GM18867 (cell line): ENCODE results near the gene ZBTB45.
"Not testable (repeated sequence)": the region's sequence is repeated elsewhere in the genome, so short reads cannot be mapped to it uniquely, and the experiment has no call there.

Experiments
- ATAC-seq: cut with Tn5 transposase; IDR thresholded peaks from one replicate; pipeline ENCODE4 v1.9.1; 2021; ENCODE audit warnings: mild to moderate bottlenecking, moderate library complexity; ENCODE audit not compliant: unreplicated experiment

ZBTB45 gene

DNA sequence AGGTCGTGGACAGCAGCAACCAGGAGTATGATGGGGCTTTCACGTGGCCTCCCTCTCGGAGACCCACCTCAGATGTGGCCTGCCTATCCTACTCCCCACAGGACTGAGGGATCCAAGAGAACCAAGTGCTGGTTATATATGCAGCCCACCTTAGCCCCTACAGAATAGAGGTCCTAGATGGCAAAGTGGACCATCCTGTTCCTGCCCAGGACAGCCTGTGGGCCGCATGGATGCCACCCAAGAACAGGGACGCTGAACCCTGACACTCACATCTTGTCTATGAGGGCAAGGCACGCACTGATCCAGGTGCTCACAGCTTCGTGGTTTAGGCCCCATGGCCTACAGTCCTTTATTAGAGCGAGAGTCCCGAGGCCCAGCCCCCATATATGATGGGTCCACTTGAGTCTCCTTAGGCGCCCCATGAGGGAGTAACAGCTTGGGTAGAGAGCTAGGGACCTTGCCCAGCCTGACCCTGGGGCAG is 6.4 kb downstream of the ZBTB45 start:
- peak; percentile 2 for ATAC-seq

DNA sequence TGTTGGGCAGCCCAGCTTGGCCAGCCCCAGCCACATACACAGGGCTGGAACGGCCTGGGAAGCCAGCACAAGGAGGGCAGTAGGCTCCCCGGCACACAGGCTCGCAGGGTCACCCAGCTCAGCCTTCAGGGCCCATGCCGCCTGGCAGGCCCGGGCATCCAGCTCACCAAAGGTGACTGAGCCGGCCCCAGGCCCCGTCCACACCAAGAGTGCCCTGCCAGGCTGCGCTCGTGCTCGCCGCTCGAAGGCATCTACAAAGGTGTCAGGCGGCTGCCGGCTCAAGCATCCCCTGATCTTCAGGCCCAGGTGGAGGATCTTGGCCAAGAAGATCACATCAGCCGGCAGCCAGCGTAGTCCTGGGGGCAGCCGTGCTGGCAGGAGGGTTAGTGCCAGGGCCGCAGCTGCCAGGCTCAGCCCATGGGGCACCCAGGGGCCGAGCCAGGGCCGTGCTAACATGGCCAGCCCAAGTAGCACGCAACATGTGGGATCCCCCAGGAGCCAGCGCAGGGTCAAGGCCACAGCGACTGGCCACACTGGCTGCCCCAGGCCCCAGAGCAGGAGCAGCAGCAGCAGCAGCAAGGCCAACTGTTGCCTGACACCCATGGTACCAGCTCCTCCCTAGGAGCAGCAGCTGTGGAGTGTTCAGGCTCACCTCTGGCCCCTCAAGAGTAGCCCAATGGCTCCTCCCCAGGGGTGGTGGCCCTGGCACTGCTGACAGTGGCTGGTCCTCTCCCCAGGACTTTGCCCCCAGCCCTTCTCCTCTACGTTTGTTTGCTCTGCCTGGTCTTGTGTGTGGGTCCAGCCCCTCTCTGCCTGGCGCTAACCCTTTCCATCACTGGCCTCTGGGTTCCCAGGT is 8.0 kb downstream of the ZBTB45 start, which contains the start of gene SLC27A5:
TSS of gene SLC27A5 (minus strand) at position 640 of the 856 bp plus-strand sequence. CDS start at position 603, 37 bp downstream.
- ATAC-seq = no peak

DNA sequence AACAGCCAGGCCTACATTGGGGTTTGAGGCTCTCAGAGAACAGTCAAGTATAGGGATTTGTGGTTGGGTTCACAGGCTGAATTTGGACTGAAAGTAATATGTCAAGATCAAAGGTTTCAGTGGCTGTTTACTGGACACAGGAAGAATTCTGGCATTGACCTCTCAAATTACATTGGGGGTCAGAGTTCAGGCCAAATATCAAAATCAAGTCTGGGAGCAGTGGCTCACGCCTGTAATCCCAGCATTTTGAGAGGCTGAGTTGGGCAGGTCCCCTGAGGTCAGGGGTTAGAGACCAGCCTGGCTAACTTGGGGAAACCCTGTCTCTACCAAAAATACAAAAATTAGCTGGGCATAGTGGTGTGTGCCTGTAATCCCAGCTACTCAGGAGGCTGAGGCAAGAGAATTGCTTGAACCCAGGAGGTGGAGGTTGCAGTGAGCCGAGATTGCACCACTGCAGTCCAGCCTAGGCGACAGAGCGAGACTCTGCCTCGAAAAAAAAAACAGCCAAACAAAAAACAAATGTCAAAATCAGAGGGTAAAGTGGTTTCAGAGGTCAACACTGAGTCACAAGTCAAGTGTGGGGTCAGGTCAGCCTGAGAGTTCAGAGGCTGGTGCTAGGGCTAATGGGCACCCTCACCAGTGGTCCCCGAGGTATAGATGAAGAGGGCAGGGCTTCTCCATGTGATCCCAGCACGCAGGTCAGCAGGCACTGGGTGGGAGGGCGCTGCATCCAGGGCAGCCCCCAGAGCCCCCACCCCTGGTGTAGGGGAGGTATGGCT is 9.3 kb downstream of the ZBTB45 start:
- ATAC-seq = no peak

DNA sequence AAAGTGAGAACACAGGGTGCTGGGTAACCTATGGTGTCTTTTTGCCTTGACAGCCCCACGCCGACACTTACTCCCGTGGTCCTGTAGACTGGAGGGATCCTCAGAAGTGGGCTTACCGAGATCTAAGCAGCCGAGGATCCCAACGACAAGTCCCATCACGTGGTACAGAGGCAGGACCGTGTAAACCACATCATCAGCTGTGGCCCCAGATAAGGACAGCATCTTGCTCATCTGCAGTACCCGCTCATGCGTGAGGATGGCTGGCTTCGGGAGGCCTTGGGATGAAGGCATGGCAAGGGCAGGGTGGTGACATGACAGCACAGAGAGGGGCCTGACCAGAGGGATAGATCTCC is 9.9 kb downstream of the ZBTB45 start:
- ATAC-seq = no peak

DNA sequence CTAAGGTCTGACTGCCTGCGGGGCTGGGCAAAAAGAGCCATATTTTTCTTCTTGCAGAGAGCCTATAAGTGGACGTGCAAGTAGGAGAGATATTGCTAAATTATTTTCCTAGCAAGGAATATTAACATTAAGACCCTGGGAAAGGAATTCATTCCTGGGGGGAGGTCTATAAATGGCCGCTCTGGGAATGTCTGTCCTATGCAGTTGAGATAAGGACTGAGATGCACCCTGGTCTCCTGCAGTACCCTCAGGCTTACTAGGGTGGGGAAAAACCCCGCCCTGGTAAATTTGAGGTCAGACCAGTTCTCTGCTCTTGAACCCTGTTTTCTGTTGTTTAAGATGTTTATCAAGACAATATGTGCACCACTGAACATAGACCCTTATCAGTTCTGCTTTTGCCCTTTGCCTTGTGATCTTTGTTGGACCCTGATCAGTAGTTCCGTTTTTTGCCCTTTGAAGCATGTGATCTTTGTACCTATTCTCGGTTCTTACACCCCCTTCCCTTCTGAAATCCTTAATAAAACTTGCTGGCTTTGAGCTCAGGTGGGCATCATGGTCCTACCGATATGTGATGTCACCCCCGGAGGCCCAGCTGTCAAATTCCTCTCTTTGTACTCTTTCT is 11.9 kb downstream of the ZBTB45 start:
- not testable (repeated sequence) for ATAC-seq

DNA sequence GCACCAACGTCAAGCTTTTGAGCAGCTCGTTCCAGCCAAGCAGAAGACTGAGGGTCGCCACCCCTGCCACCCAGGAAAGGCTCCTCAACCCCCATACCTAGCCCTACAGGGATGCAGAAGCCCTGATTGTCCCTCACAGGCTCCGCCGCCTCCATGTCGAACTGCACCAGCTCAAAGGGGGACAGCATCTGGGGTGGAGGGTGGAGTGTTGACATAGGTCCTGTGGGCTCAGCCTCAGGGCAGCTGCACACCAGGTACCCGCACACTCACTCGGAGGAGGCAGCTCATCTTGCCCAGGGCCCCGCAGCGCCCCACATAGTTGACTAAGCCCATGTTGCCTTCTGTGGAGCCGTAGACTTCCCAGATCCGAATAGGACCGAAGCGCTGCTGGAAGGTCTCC is 19.4 kb downstream of the ZBTB45 start:
- no peak for ATAC-seq

DNA sequence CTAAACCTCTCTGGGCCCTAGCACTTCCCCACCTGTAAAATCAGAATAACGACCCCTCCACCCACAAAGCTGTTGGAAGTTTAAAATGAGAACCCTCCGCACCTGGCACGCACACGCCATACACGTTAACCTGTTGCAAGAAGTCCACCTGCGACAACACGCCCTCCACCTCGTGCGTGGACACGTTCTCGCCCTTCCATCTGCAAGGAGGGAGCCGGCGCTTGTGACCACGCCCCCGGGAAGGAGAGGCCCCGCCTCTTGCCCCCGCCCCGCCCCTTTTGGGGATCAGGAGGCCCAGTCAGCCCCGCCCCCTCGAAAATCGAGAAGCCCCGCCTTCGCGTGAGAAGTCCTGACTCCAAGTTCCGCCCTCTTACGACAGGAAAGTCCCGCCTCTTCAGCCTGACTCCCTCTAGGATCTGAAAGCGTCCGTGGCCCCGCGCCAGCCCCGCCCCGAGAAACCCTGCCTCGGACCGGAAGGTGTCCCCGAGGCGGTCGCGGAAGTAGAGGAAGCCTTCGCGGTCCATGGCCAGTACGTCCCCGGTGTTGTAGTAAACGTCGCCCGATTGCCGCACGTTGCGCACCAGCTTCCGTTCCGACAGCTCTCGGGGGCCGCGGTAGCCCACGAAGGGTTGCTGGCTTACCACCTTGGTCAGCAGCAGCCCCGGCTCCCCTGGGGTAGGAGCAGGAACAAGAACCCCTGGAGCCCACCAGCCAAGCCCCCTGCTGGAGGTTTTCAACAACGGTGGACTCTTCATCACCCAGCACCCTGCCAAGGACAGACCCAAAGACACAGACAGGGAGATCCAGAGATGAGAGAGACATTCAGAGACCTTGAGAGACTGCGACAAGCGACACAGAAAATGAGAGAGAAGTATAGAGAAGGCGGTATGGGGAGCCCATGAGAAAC is 20.3 kb downstream of the ZBTB45 start:
- ATAC-seq = peak; percentile 90

DNA sequence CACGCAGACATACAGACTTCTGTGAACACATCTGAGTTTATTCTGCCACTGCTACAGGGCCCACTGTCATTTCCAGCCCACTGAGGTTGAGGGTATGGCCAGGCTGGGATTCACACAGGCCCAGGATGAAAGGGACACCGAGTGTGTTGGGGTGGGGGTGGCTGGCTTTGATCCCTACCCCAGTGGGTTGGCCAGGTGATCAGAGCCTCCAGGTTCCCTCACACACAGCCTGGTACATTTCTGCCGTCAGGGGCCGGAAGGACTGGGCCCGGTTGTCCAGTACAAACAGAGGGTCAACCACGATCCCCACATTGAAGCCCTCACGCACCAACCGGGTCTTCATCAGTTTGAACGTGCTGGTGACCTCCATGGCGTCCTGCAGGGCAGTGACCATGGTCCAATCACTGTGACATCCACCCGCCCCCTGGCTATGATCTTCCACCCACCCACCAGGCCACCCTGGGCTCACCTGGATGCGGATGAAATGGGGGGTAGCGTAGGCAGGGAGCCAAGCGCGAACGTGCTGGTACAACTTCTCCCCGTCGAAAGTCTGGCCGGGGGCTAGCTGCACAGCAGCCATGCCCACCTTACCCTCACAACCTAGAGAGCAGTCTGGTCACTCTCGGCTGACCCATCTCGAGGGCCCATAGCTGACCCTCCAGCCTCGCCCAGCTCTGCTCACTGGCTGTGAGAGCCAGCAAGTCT is 21.1 kb downstream of the ZBTB45 start:
- no peak for ATAC-seq

DNA sequence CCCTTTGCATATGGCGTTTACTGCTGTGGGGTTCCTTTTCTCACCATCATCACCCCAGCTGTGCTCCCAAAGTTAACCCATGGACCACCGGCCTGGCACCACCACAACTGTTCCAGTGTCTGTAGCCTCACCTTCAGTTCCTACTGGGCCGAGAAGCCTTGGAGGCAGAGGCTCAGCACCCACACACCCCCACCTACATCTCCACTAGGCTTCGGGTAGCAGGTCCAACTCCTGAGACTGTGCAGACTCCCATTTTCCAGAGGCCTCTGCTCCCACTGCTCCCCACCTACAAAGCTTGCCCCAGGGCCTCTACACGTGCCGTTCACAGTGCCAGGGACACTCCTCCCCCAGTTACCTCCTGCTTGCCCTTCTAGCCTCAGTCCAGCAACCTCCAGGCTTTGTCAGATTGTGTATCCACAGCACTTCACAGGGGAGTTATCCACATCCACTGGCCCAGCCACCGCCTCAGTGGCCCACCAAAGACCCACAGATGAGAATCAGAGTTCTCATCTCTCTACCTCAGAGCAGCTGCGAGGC is 21.9 kb downstream of the ZBTB45 start:
- ATAC-seq = no peak

DNA sequence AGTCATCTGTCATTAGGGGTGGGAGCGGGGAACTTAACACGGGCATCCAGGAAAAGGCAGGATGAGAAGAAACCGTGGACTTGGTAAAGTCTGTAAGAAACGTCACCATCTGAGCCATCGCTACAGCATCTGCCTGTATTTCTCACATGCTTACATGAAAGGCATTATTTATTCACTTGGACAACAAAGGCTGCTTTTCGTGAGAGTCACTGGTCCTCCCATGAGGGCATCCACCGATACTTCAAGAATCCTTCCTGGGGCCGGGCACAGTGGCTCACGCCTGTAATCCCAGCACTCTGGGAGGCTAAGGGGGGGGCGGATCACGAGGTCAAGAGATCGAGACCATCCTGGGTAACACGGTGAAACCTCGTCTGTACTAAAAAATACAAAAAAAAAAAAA is 27.3 kb downstream of the ZBTB45 start:
- no peak for ATAC-seq

DNA sequence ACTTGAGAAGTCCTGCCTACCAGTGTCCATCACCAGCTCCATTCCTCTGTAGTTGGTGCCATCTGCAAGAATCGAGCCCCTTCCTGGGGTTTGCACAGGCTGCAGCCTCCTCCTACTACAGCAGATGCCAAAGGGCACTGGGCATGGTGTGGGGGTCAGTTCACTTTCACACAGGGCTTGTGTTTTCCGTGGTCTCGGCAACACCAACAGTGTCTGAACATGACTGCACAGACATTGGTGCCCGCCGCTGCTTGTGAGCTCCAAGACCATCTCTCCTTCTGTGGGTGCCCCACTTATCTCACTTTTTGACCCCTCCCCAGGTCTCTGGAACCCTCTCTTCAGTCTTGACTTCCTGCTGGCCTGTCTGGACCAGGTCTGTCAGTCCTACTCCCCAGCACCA is 28.2 kb downstream of the ZBTB45 start:
- no peak for ATAC-seq

DNA sequence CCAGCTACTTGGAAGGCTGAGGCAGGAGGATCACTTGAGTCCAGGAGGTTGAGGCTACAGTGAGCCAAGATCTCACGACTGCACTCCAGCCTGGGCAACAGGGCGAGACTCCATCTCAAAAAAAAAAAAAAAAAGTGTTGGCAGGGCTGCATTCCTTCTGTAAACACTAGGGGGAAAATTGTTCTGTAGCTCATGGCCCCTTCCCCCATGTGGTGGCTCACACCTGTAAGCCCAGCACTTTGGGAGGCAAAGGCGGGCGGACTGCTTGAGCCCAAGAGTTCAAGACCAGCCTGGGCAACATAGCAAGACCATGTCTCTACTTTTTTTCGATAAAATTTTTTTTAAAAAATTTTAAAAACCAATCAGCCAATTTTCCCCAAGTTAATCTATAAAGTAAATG is 35.3 kb downstream of the ZBTB45 start:
- not testable (repeated sequence) for ATAC-seq

DNA sequence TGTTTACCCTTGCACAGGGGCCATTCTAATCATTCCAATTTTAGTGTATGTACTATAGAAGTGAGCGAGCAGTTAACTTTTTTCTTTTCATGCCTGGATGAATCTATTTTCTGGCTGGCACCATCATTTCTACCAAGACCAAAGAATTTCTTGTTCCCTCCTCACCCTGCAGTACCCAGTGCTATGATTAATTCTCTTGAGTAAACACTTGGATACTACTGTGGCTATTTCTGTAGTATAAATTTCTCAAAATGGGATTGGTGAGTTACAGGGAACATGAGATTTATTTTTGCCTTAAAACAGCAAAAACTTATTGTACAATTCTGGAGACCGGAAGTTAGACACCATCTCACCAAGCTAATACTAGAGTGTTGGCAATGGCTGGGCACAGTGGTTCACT is 35.8 kb downstream of the ZBTB45 start:
- ATAC-seq = no peak

DNA sequence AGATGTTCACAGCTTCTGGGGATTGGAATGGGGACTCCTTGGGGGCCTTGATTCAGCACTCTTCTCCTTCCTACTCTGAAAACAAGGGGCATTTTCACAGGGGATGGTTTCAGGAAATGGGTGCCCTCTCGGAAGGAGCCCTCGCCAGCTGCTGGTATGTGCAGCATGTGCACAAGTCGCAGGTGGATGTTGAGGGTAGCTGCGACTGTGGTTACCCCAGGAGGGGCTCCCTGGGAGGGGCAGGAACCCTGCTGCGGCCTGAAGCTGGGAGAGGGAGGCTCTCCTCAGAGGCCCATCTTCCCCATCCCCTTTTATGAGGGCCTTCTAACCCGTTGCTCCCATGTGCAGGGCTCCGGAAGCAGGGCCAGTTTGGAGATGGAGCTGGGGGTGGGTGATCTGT is 37.2 kb downstream of the ZBTB45 start:
- ATAC-seq = no peak

DNA sequence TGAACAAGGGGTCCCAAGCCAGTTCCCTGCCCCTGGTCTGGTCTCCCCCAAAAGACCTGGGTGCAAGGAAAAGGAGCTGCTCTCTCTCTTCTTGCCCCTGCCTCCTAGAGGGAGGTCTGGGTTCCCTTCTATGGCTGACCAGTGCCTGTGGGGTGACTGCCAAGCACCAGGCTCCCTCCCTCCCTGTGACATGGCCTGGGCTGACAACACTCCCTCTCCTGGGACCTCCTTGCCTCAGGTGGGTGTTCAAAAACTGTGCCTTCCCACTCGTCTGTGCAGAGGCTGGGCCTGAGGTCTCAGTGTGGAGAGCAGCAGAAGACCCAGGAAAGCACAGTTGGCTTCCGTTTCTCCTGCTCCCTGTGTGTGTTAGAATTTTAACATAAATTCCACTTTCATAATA is 38.8 kb downstream of the ZBTB45 start:
- no peak for ATAC-seq

DNA sequence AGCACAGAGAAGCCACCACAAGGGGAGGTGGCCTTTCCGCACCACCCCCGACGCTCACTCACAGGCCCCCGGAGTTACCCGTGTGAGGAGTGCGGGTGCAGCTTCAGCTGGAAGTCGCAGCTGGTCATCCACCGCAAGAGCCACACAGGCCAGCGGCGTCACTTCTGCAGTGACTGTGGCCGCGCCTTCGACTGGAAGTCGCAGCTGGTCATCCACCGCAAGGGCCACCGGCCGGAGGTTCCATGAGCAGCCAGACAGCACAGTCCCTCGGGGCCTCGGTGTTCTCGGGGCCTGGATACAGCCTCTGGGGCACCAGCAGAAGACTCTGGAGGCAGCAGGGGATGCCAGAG is 39.2 kb downstream of the ZBTB45 start:
- no peak for ATAC-seq

DNA sequence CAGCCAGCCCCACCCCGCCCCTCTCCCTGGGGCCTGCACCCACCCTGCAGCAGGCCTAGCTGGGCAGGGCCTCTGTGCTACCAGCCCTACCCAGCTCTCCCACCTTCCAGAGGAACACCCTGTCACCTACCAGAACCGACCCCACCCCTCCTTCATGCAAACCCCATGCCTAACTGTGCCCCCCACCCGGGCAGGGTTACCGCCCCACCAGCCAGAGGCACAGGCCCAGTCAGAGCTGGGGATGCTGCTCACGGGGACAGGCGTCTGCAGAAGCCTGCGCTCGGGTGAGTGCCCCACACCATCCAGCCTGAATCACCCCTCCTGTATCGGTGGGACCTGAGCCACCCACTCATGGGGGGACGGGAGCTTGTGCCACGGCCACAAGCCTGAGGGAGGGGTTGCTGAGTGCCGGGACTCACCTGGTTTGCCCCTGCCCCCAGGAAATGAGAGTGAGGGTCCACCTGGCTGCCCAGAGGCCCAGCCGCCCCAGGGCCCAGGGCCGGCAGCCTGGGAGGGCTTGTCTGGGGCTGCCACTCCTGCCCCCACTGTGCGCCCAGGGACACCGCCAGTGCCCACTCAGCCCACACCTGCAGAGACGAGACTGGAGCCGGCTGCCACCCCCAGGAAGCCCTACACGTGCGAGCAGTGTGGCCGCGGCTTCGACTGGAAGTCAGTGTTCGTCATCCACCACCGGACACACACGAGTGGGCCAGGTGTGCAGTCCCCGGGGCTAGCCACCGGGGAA is 39.7 kb downstream of the ZBTB45 start:
- ATAC-seq = no peak

DNA sequence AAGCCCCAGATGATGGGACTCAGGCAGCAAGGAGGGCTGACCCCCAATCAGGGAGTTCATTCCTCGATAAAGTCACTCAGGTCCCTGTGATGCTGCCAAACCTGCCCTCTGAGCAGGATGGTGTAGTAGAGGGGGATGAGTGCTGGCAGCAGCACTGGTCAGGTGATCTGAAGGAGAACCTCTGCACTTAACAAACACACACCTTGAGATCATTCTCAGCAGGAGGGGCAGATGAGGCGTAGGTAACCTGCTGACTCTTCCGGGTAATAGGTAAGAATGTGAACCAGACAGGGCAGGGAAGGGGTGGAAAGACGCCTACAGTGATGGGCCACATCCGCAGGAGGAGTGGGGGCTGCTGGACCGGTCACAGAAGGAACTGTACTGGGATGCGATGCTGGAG is 40.3 kb downstream of the ZBTB45 start:
- ATAC-seq = no peak

DNA sequence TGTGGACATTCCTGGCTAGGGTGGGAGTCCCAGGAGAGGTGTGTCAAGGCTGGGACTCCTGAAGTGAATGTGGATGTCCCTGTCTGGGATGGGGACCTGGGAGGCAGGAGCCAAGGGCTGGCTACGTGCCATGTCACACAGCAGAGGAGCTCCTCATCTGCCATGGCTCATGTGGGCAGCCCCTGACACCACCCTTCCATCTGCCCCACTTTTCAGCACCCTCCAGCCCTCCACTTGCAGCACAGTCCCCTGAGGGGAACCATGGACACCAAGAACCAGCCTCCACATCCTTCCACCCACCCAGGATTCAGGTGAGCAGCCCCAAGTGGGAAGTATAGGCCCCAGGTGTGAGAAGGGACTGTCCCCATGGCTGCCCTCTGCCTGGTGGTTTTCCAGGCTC is 41.7 kb downstream of the ZBTB45 start:
- no peak for ATAC-seq
